GM23248 (cell line): ENCODE measurements around the gene KIF16B. TPM values are rescaled to one million over a fixed set of nuclear protein-coding genes. Genes with fewer than 3 reads are reported as not detected.

Experiments
- DNase-seq: peaks from one replicate; pipeline ENCODE4 v3.0.0-alpha.2; 2015
- H2AFZ ChIP-seq: fragments of 200-600 bp; sonication (generic); 2 replicates; pipeline ENCODE4 v1.6.1; 2016; ENCODE audit warnings: antibody characterized with exemption
- H3F3A ChIP-seq: fragments of 200-600 bp; sonication (generic); 2 replicates; pipeline ENCODE4 v1.6.1; 2016; ENCODE audit warnings: mild to moderate bottlenecking, antibody characterized with exemption, mixed run types; ENCODE audit not compliant: insufficient read depth
- H3K27ac ChIP-seq: fragments of 200-600 bp; sonication (generic); 2 replicates; pipeline ENCODE4 v1.5.1; 2016; ENCODE audit warnings: mild to moderate bottlenecking
- H3K27me3 ChIP-seq: fragments of 200-600 bp; sonication (generic); replicated peaks from 2 replicates; pipeline ENCODE4 v1.6.1; 2016; ENCODE audit warnings: mild to moderate bottlenecking; ENCODE audit not compliant: insufficient read depth
- H3K36me3 ChIP-seq: fragments of 200-600 bp; sonication (generic); 2 replicates; pipeline ENCODE4 v1.6.1; 2016; ENCODE audit warnings: low read depth, mild to moderate bottlenecking
- H3K4me1 ChIP-seq: fragments of 200-600 bp; sonication (generic); 2 replicates; pipeline ENCODE4 v1.6.1; 2016; ENCODE audit warnings: mild to moderate bottlenecking; ENCODE audit not compliant: insufficient read depth
- H3K4me2 ChIP-seq: fragments of 200-600 bp; sonication (generic); one replicate; pipeline ENCODE4 v1.6.1; 2016; ENCODE audit warnings: mild to moderate bottlenecking; ENCODE audit not compliant: unreplicated experiment
- H3K4me3 ChIP-seq: fragments of 200-600 bp; sonication (generic); 2 replicates; pipeline ENCODE4 v1.5.1; 2016; ENCODE audit warnings: mild to moderate bottlenecking
- H3K79me2 ChIP-seq: fragments of 200-600 bp; sonication (generic); 2 replicates; pipeline ENCODE4 v1.6.1; 2016; ENCODE audit warnings: mild to moderate bottlenecking; ENCODE audit not compliant: insufficient read depth
- H3K9ac ChIP-seq: fragments of 200-600 bp; sonication (generic); 2 replicates; pipeline ENCODE4 v1.6.1; 2016; ENCODE audit warnings: mild to moderate bottlenecking
- H3K9me2 ChIP-seq: fragments of 200-600 bp; sonication (generic); 2 replicates; pipeline ENCODE4 v1.6.1; 2016; ENCODE audit warnings: mixed run types, mild to moderate bottlenecking, moderate library complexity; ENCODE audit not compliant: insufficient read depth
- H3K9me3 ChIP-seq: fragments of 200-600 bp; sonication (generic); one replicate; pipeline ENCODE4 v1.6.1; 2017; ENCODE audit warnings: low read depth
- H4K20me1 ChIP-seq: fragments of 200-600 bp; sonication (generic); 2 replicates; pipeline ENCODE4 v1.6.0; 2016; ENCODE audit not compliant: insufficient read depth
- EZH2 ChIP-seq: fragments of 200-600 bp; sonication (generic); IDR thresholded peaks from 2 replicates; pipeline ENCODE4 v1.6.1; 2018; ENCODE audit warnings: antibody characterized with exemption, mild to moderate bottlenecking; ENCODE audit not compliant: insufficient read depth, poor library complexity, severe bottlenecking
- EZH2phosphoT487 ChIP-seq: fragments of 200-600 bp; sonication (generic); IDR thresholded peaks from 2 replicates; pipeline ENCODE4 v1.6.1; 2018; ENCODE audit warnings: antibody characterized with exemption, moderate library complexity, mild to moderate bottlenecking, low read depth; ENCODE audit not compliant: insufficient read depth
- WGBS, 2 experiments: methylation state at CpG; one replicate each; pipeline ENCODE4 v1.1.6; 2015 to 2017; ENCODE audit warnings: low lambda C conversion rate in 2 of 2, low coverage in 1 of 2; ENCODE audit errors: missing lambda C conversion rate in 2 of 2; 5-methylcytosine and 5-hydroxymethylcytosine counted together
- in situ Hi-C: fragments of 300-500 bp; cut with MboI; formaldehyde crosslinking; loops from 2 replicates; pipeline ENCODE4 v1.15.0; 2020
- polyA plus RNA-seq: library from polyadenylated mRNA; unstranded; fragments of >200 nt; fragmentation: Nextera tagmentation; extraction: Ambion mirVana; gene quantifications from 2 replicates; pipeline ENCODE4 v1.2.1, GENCODE V29; 2016
- total RNA-seq: library from RNA; depleted of rRNA; stranded (reverse); fragments of >200 nt; shearing (Covaris generic); gene quantifications from 2 replicates; pipeline ENCODE4 v1.2.3, GENCODE V29; 2014

KIF16B gene
- total and polyA plus RNA-seq, 2 experiments from 2014 or later = 1.7 to 2.6 TPM

GRCh38 chr20:16393836-16394235 is 179.4 kb downstream of the KIF16B start:
- H3K27ac ChIP-seq = no peak overlapping the region
- in situ Hi-C loops = no loop called here

GRCh38 chr20:16393297-16393696 is 180.0 kb downstream of the KIF16B start:
- no peak for DNase-seq

More at GRCh38 chr20:16393836-16394235, 179.4 kb downstream of the KIF16B start:
- Histone ChIP-seq H3K36me3 (no peaks in the 10 kb centered on the region), H4K20me1 (no peaks in the 10 kb centered on the region), H3K27me3 (no peaks in the 10 kb centered on the region), H3K9me2 (no peaks in the 10 kb centered on the region), H3K4me3 (no peak overlapping the region), H3K4me2 (no peak overlapping the region), H3K79me2 (no peaks in the 10 kb centered on the region), H3F3A (no peaks in the 10 kb centered on the region), H3K4me1 (no peaks in the 10 kb centered on the region), H3K9ac (no peak overlapping the region), H2AFZ (no peak overlapping the region), H3K9me3 (no peaks in the 10 kb centered on the region)
- WGBS, 2 experiments = 92 to 95% methylated on average over 3 of the region's 3 CpGs
- no peak for DNase-seq
- TF ChIP-seq EZH2 (no peak), EZH2phosphoT487 (no peak)

GRCh38 chr20:16392346-16392745 is 180.9 kb downstream of the KIF16B start:
- no peak for DNase-seq
- no peaks in the 10 kb centered on the region for H3K9me2 ChIP-seq
- H2AFZ ChIP-seq = no peak overlapping the region
- H3K27me3 ChIP-seq = no peaks in the 10 kb centered on the region
- WGBS, 2 experiments = 88 to 93% methylated on average over 8 of the region's 8 CpGs
- no peak overlapping the region for H3K9ac ChIP-seq
- no peaks in the 10 kb centered on the region for H3F3A ChIP-seq
- no peak overlapping the region for H3K4me3 ChIP-seq
- H3K4me2 ChIP-seq = no peak overlapping the region
- no peaks in the 10 kb centered on the region for H4K20me1 ChIP-seq
- H3K79me2 ChIP-seq = no peaks in the 10 kb centered on the region
- H3K4me1 ChIP-seq = no peaks in the 10 kb centered on the region
- TF ChIP-seq EZH2 (no peak), EZH2phosphoT487 (no peak)
- no peaks in the 10 kb centered on the region for H3K36me3 ChIP-seq
- no peaks in the 10 kb centered on the region for H3K9me3 ChIP-seq
- H3K27ac ChIP-seq = no peak overlapping the region
- in situ Hi-C loops = no loop called here

More at GRCh38 chr20:16393297-16393696, 180.0 kb downstream of the KIF16B start:
- no peak overlapping the region for H2AFZ ChIP-seq
- H3K27ac ChIP-seq = no peak overlapping the region
- H3K9me2 ChIP-seq = no peaks in the 10 kb centered on the region
- no peak overlapping the region for H3K4me3 ChIP-seq
- in situ Hi-C loops = no loop called here
- TF ChIP-seq EZH2phosphoT487 (no peak), EZH2 (no peak)
- H3K9me3 ChIP-seq = no peaks in the 10 kb centered on the region
- no peaks in the 10 kb centered on the region for H3F3A ChIP-seq
- H3K27me3 ChIP-seq = no peaks in the 10 kb centered on the region
- H3K9ac ChIP-seq = no peak overlapping the region
- H4K20me1 ChIP-seq = no peaks in the 10 kb centered on the region
- H3K4me1 ChIP-seq = no peaks in the 10 kb centered on the region
- 86 to 89% methylated on average over 2 of the region's 2 CpGs for WGBS, 2 experiments
- H3K36me3 ChIP-seq = no peaks in the 10 kb centered on the region
- H3K79me2 ChIP-seq = no peaks in the 10 kb centered on the region
- no peak overlapping the region for H3K4me2 ChIP-seq

- Histone ChIP-seq H3K36me3 (no peaks in the 10 kb centered on the region), H3K9me3 (no peaks in the 10 kb centered on the region), H3K27me3 (no peaks in the 10 kb centered on the region), H3K9me2 (no peaks in the 10 kb centered on the region), H3K9ac (no peak overlapping the region), H3K27ac (no peak overlapping the region), H3K4me2 (no peak overlapping the region), H2AFZ (no peak overlapping the region), H3K4me3 (no peak overlapping the region), H4K20me1 (no peaks in the 10 kb centered on the region), H3F3A (no peaks in the 10 kb centered on the region), H3K4me1 (no peaks in the 10 kb centered on the region), H3K79me2 (no peaks in the 10 kb centered on the region)
- in situ Hi-C loops = no loop called here
- DNase-seq = no peak
- TF ChIP-seq EZH2 (no peak), EZH2phosphoT487 (no peak)
- 67 to 68% methylated on average over 4 of the region's 4 CpGs for WGBS, 2 experiments
These were observed 182.3 kb downstream of the KIF16B start for GRCh38 chr20:16390991-16391390.

- no peaks in the 10 kb centered on the region for H3K9me2 ChIP-seq
- no peak for TF ChIP-seq EZH2
- TF ChIP-seq EZH2phosphoT487 = no peak
- no peak overlapping the region for H3K4me3 ChIP-seq
- no peak overlapping the region for H3K9ac ChIP-seq
- H2AFZ ChIP-seq = no peak overlapping the region
- H3K9me3 ChIP-seq = no peaks in the 10 kb centered on the region
- no peak overlapping the region for H3K4me2 ChIP-seq
- H3F3A ChIP-seq = no peaks in the 10 kb centered on the region
- H3K36me3 ChIP-seq = no peaks in the 10 kb centered on the region
- 74 to 79% methylated on average over 6 of the region's 6 CpGs for WGBS, 2 experiments
- no peaks in the 10 kb centered on the region for H3K27me3 ChIP-seq
- no peak overlapping the region for H3K27ac ChIP-seq
- in situ Hi-C loops = no loop called here
- no peak for DNase-seq
- no peaks in the 10 kb centered on the region for H3K4me1 ChIP-seq
- H3K79me2 ChIP-seq = no peaks in the 10 kb centered on the region
- no peaks in the 10 kb centered on the region for H4K20me1 ChIP-seq
These were observed 184.5 kb downstream of the KIF16B start for GRCh38 chr20:16388731-16389130.
